Right lobe of liver (tissue), 6 donors: Measurements from ENCODE around the gene TECR. TPM values are rescaled to one million over a fixed set of nuclear protein-coding genes. Genes with fewer than 3 reads are reported as not detected.

Experiments used
- ATAC-seq, 4 donors: fragments of 200-7000 bp; cut with Tn5 transposase; one replicate each; pipeline ENCODE4 v1.9.1; 2020; ENCODE audit warnings: mild to moderate bottlenecking in 4 of 4, moderate library complexity in 4 of 4
- DNase-seq, 3 donors: peaks; one replicate each; pipeline ENCODE4 v3.0.0-alpha.2; 2020
- H3K27ac ChIP-seq, 3 donors: fragments of 200-600 bp; one replicate each; pipeline ENCODE4 v1.8.0; 2022
- H3K27me3 ChIP-seq, 2 donors: fragments of 200-600 bp; one replicate each; pipeline ENCODE4 v1.8.0; 2022
- H3K36me3 ChIP-seq, 4 donors: fragments of 200-600 bp; sonication (generic) in 1 of 4; one replicate each; pipeline versions ENCODE4 v1.5.1 to v1.8.0; 2017 to 2022; ENCODE audit warnings: control low read depth in 1 of 4
- H3K4me1 ChIP-seq, 4 donors: fragments of 200-600 bp; sonication (generic) in 1 of 4; one replicate each; pipeline versions ENCODE4 v1.5.1 to v1.8.0; 2017 to 2022; ENCODE audit warnings: control low read depth in 1 of 4
- H3K4me3 ChIP-seq, 3 donors: fragments of 200-600 bp; one replicate each; pipeline ENCODE4 v1.8.0; 2022
- H3K9me3 ChIP-seq, 4 donors: fragments of 200-600 bp; sonication (generic) in 1 of 4; one replicate each; pipeline versions ENCODE4 v1.5.1 to v1.8.0; 2017 to 2022; ENCODE audit warnings: control low read depth in 1 of 4
- CTCF ChIP-seq, 4 donors: fragments of 200-600 bp in 3 of 4; fragments of 450-650 bp in 1 of 4; IDR thresholded peaks; one replicate each; pipeline versions ENCODE4 v1.5.1 to v1.8.0; 2016 to 2022; ENCODE audit warnings: antibody characterized with exemption in 4 of 4, mild to moderate bottlenecking in 2 of 4
- POLR2A ChIP-seq: fragments of 450-650 bp; IDR thresholded peaks from one replicate; pipeline ENCODE4 v1.6.1; 2017; ENCODE audit warnings: antibody characterized with exemption, mild to moderate bottlenecking
- WGBS: methylation state at CpG from one replicate; pipeline ENCODE4 v1.1.6; 2018; ENCODE audit warnings: low coverage, low lambda C conversion rate; ENCODE audit not compliant: insufficient coverage; ENCODE audit errors: missing lambda C conversion rate; 5-methylcytosine and 5-hydroxymethylcytosine counted together
- intact Hi-C, 2 donors: fragments of 100-400 bp; cut with DNase I; formaldehyde crosslinking; loops; one replicate each; pipeline versions ENCODE4 v1.11.2 to v1.14.1; 2022
- total RNA-seq, 6 experiments: library from RNA; depleted of rRNA in 2 of 6; stranded (reverse); fragments of >200 nt in 2 of 6; fragmentation: NEBNext Ultra II Directional in 3 of 6; extraction: Animal tissue kit (Norgen Biotek cat#: 25700) in 3 of 6; gene quantifications; one replicate each; pipeline versions ENCODE4 v1.1.0 to v1.2.4, GENCODE V29; 2016 to 2023
- donor health status: DM: no; HTN: yes; CAD: no.
- donor health status: DM: no; HTN: no; CAD: no.
- donor health status: DM: no; HTN: no; CAD: no.
- donor health status: DM: no; HTN: yes; CAD: no.
- donor health status: DM: no; HTN: yes; CAD: no.

TECR gene
- total RNA-seq, 6 experiments from 2014 or later = 37.9 to 99.0 (median 77.0) TPM

GRCh38 chr19:14553042-14553938 lies 23.9 kb downstream of the TECR start:
- TF ChIP-seq POLR2A = no peak
- TF ChIP-seq CTCF (IDR thresholded peaks at IDR 0.05) = no peak
- Histone ChIP-seq H3K27ac (peak overlapping the region; percentile 38 to 77 (median 76)), H3K9me3 (no peaks in the 10 kb centered on the region), H3K4me1 (peaks cover 0 to 58% (median 11%) of the 10 kb centered on the region in 4 donors), H3K36me3 (peaks cover 0 to 5% (median 0%) of the 10 kb centered on the region in 4 donors), H3K27me3 (no peaks in the 10 kb centered on the region), H3K4me3 (no peak overlapping the region)
- no peak for ATAC-seq
- intact Hi-C loops = loop anchor here in 1 of 2 donors (10.0 kb wide), 1 partner anchor 48 kb away; no protein-coding TSS in a partner anchor
- WGBS = 87% methylated on average over 9 of the region's 35 CpGs
- no peak for DNase-seq

DNA sequence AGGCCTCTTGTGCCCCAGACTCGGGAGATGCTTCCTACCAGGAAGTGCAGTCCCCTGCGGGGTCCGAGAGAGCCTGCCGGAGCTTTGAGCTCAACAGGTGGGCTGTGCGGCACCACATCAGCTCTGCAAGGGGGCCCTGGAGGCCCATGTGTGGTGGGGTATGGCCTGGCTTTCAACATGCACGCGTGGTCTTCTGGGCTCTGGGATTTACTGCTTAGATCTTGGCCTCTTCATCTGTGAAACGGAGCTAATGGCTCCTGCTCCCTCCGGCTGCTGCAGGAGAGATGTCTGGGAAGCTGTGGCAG lies 24.5 kb downstream of the TECR start:
- Histone ChIP-seq H3K4me3 (no peak overlapping the region), H3K36me3 (peaks cover 0 to 4% (median 0%) of the 10 kb centered on the region in 4 donors), H3K4me1 (peaks cover 0 to 58% (median 11%) of the 10 kb centered on the region in 4 donors), H3K9me3 (no peaks in the 10 kb centered on the region), H3K27ac (peak overlapping the region; percentile 38 to 77 (median 76)), H3K27me3 (no peaks in the 10 kb centered on the region)
- TF ChIP-seq POLR2A (no peak), CTCF (IDR thresholded peaks at IDR 0.05) (no peak)
- intact Hi-C loops = loop anchor here in 1 of 2 donors (10.0 kb wide), 1 partner anchor 49 kb away; no protein-coding TSS in a partner anchor
- ATAC-seq (no peak), DNase-seq (no peak)
- WGBS = no CpG with 5 or more reads among the region's 9 CpGs

GRCh38 chr19:14554382-14554812 lies 25.0 kb downstream of the TECR start:
- ATAC-seq = peak; percentile 68 to 90 (median 84)
- DNase-seq = peak; percentile 73 to 87 (median 87)
- H3K36me3 ChIP-seq = no peaks in the 10 kb centered on the region

More at GRCh38 chr19:14554382-14554812, 25.0 kb downstream of the TECR start:
- intact Hi-C loops = loop anchor here in 1 of 2 donors (10.0 kb wide), 1 partner anchor 50 kb away; no protein-coding TSS in a partner anchor
- no peaks in the 10 kb centered on the region for H3K9me3 ChIP-seq
- no peak overlapping the region for H3K4me3 ChIP-seq
- 60% methylated on average over 1 of the region's 6 CpGs for WGBS
- TF ChIP-seq POLR2A (no peak), CTCF (IDR thresholded peaks at IDR 0.05) (peak in 3 of 4 donors; percentile 14 to 29 (median 28))
- peaks cover 0 to 58% (median 11%) of the 10 kb centered on the region in 4 donors for H3K4me1 ChIP-seq
- H3K27me3 ChIP-seq = no peaks in the 10 kb centered on the region
- peak overlapping the region; percentile 38 to 77 (median 76) for H3K27ac ChIP-seq
